Measurements from ENCODE around the gene FAH. TPM values are rescaled to one million over a fixed set of nuclear protein-coding genes. Genes with fewer than 3 reads are reported as not detected.

FAH gene
- total RNA-seq, 1 experiment from 2014 or later, result 21.5 TPM

GRCh38 chr15:80207887-80208286 lies 55.1 kb downstream of the FAH start:
- Histone ChIP-seq H3K4me2 (ENCODE audit: insufficient read depth, insufficient read length, low read length) (no peak overlapping the region), H3K9me3 (ENCODE audit: control insufficient read depth, low read depth, low read length) (no peaks in the 10 kb centered on the region), H2BK15ac (ENCODE audit: low read depth, low read length) (no peak overlapping the region), H2AFZ (ENCODE audit: low read length) (no peak overlapping the region), H3K23ac (ENCODE audit: insufficient read length, low read depth, low read length) (no peak overlapping the region), H2AK5ac (ENCODE audit: insufficient read length, low read length) (no peak overlapping the region), H3K4me1 (ENCODE audit: insufficient read depth, low read length) (no peaks in the 10 kb centered on the region), H4K91ac (ENCODE audit: insufficient read length, low read depth, low read length) (no peak overlapping the region), H3K4ac (ENCODE audit: low read depth, low read length) (no peak overlapping the region), H3K56ac (ENCODE audit: insufficient read length, low read depth, low read length) (no peak overlapping the region), H2BK12ac (ENCODE audit: insufficient read length, low read depth, low read length) (no peak overlapping the region), H4K20me1 (ENCODE audit: control insufficient read depth, insufficient read depth, insufficient read length) (no peaks in the 10 kb centered on the region), H2BK20ac (ENCODE audit: low read depth, low read length, poor library complexity, severe bottlenecking) (no peak overlapping the region), H3T11ph (ENCODE audit: low read length) (no peak overlapping the region), H3K79me2 (ENCODE audit: insufficient read depth, low read length) (no peaks in the 10 kb centered on the region), H3K18ac (ENCODE audit: insufficient read length, low read depth, low read length) (no peak overlapping the region), H2BK5ac (ENCODE audit: insufficient read length, low read length) (no peak overlapping the region), H3K14ac (ENCODE audit: insufficient read depth, low read length) (no peak overlapping the region), H3K27me3 (ENCODE audit: insufficient read depth, low read length) (no peaks in the 10 kb centered on the region), H4K5ac (ENCODE audit: insufficient read length, low read depth, low read length) (no peak overlapping the region), H3K79me1 (ENCODE audit: insufficient read depth, low read depth, low read length, poor library complexity, severe bottlenecking) (no peaks in the 10 kb centered on the region), H3K9ac (ENCODE audit: extremely low read depth, insufficient read length, low read length) (no peak overlapping the region), H4K8ac (replicated peaks; ENCODE audit: insufficient read length, low read depth, low read length) (no peak overlapping the region), H3K23me2 (ENCODE audit: insufficient read length, low read depth, low read length, poor library complexity, severe bottlenecking) (no peaks in the 10 kb centered on the region), H3K27ac (ENCODE audit: insufficient read length, low read depth, low read length) (no peak overlapping the region), H2BK120ac (ENCODE audit: low read depth, low read length, poor library complexity, severe bottlenecking) (no peak overlapping the region)
- WGBS (ENCODE audit: extremely low coverage, insufficient read length, low lambda C conversion rate), result no CpG with 5 or more reads among the region's 3 CpGs
- no peaks in the 10 kb centered on the region; a peak in 1 of 7 replicates for H3K36me3 Mint-ChIP-seq (ENCODE audit: insufficient read depth in 1 of 3, low read depth in 3 of 3)
- DNase-seq, result no peak
- peaks cover 1% of the 10 kb centered on the region for H3K27me3 Mint-ChIP-seq (ENCODE audit: low read depth)
- TF ChIP-seq CTCF (conservative IDR thresholded peaks at IDR 0.05), result no peak
- H3K27ac Mint-ChIP-seq, result peak overlapping the region in 2 of 3 experiments; percentile 66 to 80; a peak in 3 of 7 replicates
- peak overlapping the region in 1 of 2 experiments; percentile 31; a peak in 1 of 5 replicates for H3K4me3 Mint-ChIP-seq
- H3K9me3 Mint-ChIP-seq, result peaks cover 0 to 2% of the 10 kb centered on the region in 2 experiments; a peak in 1 of 5 replicates
- peaks cover 22 to 24% of the 10 kb centered on the region in 2 experiments for H3K4me1 Mint-ChIP-seq

Measured in H9 (cell line).